Smooth muscle cell (in vitro differentiated cells): ENCODE data around the gene RCOR2. TPM values are rescaled to one million over a fixed set of nuclear protein-coding genes. Genes with fewer than 3 reads are reported as not detected.

ENCODE experiments used
- DNase-seq: peaks from one replicate; lab custom pipeline; 2025; ENCODE audit not compliant: unreplicated experiment; lab: John Stamatoyannopoulos, UW
- H2AFZ ChIP-seq: fragments of 200-600 bp; sonication (generic); 2 replicates; pipeline ENCODE4 v1.6.0; 2016; ENCODE audit warnings: antibody characterized with exemption, low read depth, mild to moderate bottlenecking
- H3F3A ChIP-seq: fragments of 200-600 bp; sonication (generic); 2 replicates; pipeline ENCODE4 v1.6.0; 2017; ENCODE audit warnings: antibody characterized with exemption, low read depth
- H3K27ac ChIP-seq: fragments of 200-600 bp; sonication (generic); 2 replicates; pipeline ENCODE4 v1.5.1; 2016; ENCODE audit warnings: low read depth, mild to moderate bottlenecking
- H3K27me3 ChIP-seq: fragments of 200-600 bp; sonication (generic); 2 replicates; pipeline ENCODE4 v1.6.1; 2016; ENCODE audit warnings: low read depth, mild to moderate bottlenecking
- H3K36me3 ChIP-seq: fragments of 200-600 bp; sonication (generic); 2 replicates; pipeline ENCODE4 v1.5.1; 2016; ENCODE audit warnings: low read depth
- H3K4me1 ChIP-seq: fragments of 200-600 bp; sonication (generic); 2 replicates; pipeline ENCODE4 v1.5.1; 2016; ENCODE audit warnings: low read depth
- H3K4me2 ChIP-seq: fragments of 200-600 bp; sonication (generic); 2 replicates; pipeline ENCODE4 v1.6.0; 2016; ENCODE audit warnings: mild to moderate bottlenecking
- H3K4me3 ChIP-seq: fragments of 200-600 bp; sonication (generic); 2 replicates; pipeline ENCODE4 v1.5.1; 2016; ENCODE audit warnings: mild to moderate bottlenecking
- H3K79me2 ChIP-seq: fragments of 200-600 bp; sonication (generic); 2 replicates; pipeline ENCODE4 v1.6.0; 2016; ENCODE audit warnings: low read depth, mild to moderate bottlenecking
- H3K9ac ChIP-seq: fragments of 200-600 bp; sonication (generic); 2 replicates; pipeline ENCODE4 v1.6.0; 2016; ENCODE audit warnings: low read depth
- H3K9me3 ChIP-seq: fragments of 200-600 bp; sonication (generic); replicated peaks from 2 replicates; pipeline ENCODE4 v1.5.1; 2016; ENCODE audit warnings: low read depth
- H4K20me1 ChIP-seq: fragments of 200-600 bp; sonication (generic); 2 replicates; pipeline ENCODE4 v1.6.0; 2016; ENCODE audit warnings: low read depth
- WGBS: methylation state at CpG from one replicate; pipeline ENCODE4 v1.1.7; 2016; ENCODE audit warnings: low lambda C conversion rate; 5-methylcytosine and 5-hydroxymethylcytosine counted together
- polyA plus RNA-seq: library from polyadenylated mRNA; unstranded; fragments of >200 nt; fragmentation: Nextera tagmentation; extraction: Ambion mirVana; gene quantifications from 2 replicates; pipeline ENCODE4 v1.2.1, GENCODE V29; 2016
- total RNA-seq: library from RNA; depleted of rRNA; stranded (reverse); fragments of >200 nt; gene quantifications from 2 replicates; pipeline ENCODE4 v1.2.3, GENCODE V29; 2014
- TF ChIP-seq, protein P1 (sequence below): fragments of 200-600 bp; sonication (generic); IDR thresholded peaks from 2 replicates; pipeline ENCODE4 v1.5.1; 2017; ENCODE audit warnings: borderline replicate concordance, mild to moderate bottlenecking, antibody characterized with exemption; ENCODE audit not compliant: insufficient read depth, poor library complexity, severe bottlenecking

Gene RCOR2
- total and polyA plus RNA-seq, 2 experiments from 2014 or later, result 8.5 to 8.7 TPM

DNA sequence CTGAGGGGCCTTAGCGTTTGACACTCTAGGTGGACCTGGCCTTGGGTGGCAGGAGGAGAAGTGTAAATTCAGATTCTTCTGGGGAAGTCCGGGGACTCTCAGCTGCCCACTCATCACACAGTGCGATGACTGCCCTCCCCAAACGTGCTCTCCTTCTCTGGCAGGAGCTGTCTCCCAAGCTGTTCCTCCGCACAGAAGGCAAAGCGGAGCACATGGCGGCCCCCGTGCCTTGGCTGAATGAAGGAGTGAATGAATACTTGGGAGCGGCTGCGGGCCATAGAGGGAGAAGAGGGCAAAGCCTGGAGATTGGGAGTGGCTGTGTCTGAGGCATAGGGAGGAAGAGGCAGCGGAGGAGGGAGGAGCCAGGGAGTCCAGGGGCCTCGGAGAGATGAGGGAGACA lies 14.9 kb upstream of the RCOR2 start:
- no peak overlapping the region for H3K4me3 ChIP-seq
- H3K36me3 ChIP-seq, result no peaks in the 10 kb centered on the region
- H3K9ac ChIP-seq, result no peak overlapping the region
- H2AFZ ChIP-seq, result no peak overlapping the region
- TF ChIP-seq, protein P1, sequence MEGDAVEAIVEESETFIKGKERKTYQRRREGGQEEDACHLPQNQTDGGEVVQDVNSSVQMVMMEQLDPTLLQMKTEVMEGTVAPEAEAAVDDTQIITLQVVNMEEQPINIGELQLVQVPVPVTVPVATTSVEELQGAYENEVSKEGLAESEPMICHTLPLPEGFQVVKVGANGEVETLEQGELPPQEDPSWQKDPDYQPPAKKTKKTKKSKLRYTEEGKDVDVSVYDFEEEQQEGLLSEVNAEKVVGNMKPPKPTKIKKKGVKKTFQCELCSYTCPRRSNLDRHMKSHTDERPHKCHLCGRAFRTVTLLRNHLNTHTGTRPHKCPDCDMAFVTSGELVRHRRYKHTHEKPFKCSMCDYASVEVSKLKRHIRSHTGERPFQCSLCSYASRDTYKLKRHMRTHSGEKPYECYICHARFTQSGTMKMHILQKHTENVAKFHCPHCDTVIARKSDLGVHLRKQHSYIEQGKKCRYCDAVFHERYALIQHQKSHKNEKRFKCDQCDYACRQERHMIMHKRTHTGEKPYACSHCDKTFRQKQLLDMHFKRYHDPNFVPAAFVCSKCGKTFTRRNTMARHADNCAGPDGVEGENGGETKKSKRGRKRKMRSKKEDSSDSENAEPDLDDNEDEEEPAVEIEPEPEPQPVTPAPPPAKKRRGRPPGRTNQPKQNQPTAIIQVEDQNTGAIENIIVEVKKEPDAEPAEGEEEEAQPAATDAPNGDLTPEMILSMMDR, result no peak
- H4K20me1 ChIP-seq, result no peaks in the 10 kb centered on the region
- no peaks in the 10 kb centered on the region for H3F3A ChIP-seq
- H3K79me2 ChIP-seq, result no peaks in the 10 kb centered on the region
- DNase-seq, result no peak
- no peak overlapping the region for H3K4me2 ChIP-seq
- no peak overlapping the region for H3K27ac ChIP-seq
- no peaks in the 10 kb centered on the region for H3K9me3 ChIP-seq
- no peaks in the 10 kb centered on the region for H3K27me3 ChIP-seq
- H3K4me1 ChIP-seq, result no peaks in the 10 kb centered on the region
- WGBS, result 85% methylated on average over 12 of the region's 12 CpGs

DNA sequence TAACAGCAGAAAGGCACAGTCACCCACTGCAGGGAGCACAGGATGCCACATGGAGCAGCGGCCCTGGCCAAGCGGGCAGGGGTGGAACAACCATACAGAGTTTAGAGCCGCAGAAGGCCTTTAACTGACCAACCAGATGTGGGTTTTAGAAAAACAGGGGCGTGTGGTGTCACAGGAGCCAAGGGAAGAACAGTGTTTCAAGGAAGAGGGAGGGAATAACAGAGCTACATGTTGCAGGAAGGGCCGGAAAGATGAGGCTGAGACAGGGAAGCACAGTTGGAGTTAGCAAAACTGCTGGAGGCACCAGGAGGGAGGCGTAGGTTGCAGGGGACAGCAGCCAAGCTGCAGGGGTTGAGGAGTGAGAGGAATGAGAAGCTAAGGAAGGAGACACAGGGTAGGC lies 14.1 kb upstream of the RCOR2 start:
- Histone ChIP-seq H3K79me2 (no peaks in the 10 kb centered on the region), H3K4me3 (no peak overlapping the region), H3F3A (no peaks in the 10 kb centered on the region), H4K20me1 (no peaks in the 10 kb centered on the region), H3K9me3 (no peaks in the 10 kb centered on the region), H3K36me3 (no peaks in the 10 kb centered on the region), H3K4me2 (no peak overlapping the region), H3K4me1 (no peaks in the 10 kb centered on the region), H3K27ac (no peak overlapping the region), H3K27me3 (no peaks in the 10 kb centered on the region), H2AFZ (no peak overlapping the region), H3K9ac (no peak overlapping the region)
- no peak for DNase-seq
- 86% methylated on average over 6 of the region's 6 CpGs for WGBS
- TF ChIP-seq, protein P1, result no peak

DNA sequence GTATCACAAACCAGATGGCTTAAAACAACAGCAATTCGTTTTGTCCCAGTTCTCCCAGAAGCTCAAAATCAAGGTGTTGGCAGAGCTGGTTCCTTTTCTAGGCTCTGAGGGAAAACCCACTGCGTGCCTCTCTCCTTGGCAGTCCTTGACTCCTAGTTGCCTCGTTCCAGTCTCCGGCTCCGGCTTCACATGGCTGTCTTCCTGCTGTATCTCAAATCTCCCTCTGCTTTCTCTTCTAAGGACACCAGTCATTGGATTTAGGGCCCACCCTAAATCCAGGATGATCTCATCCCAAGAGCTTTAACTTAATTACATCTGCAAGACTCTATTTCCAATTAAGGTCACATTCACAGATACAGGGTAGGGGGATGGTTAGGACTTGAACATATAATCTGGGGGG lies 12.7 kb upstream of the RCOR2 start:
- Histone ChIP-seq H2AFZ (no peak overlapping the region), H3K4me1 (no peaks in the 10 kb centered on the region), H3K79me2 (no peaks in the 10 kb centered on the region), H3F3A (no peaks in the 10 kb centered on the region), H4K20me1 (no peaks in the 10 kb centered on the region), H3K4me3 (no peak overlapping the region), H3K36me3 (no peaks in the 10 kb centered on the region), H3K9ac (no peak overlapping the region), H3K4me2 (no peak overlapping the region), H3K27me3 (no peaks in the 10 kb centered on the region), H3K27ac (no peak overlapping the region), H3K9me3 (no peaks in the 10 kb centered on the region)
- WGBS, result 89% methylated on average over 5 of the region's 5 CpGs
- DNase-seq, result no peak
- TF ChIP-seq, protein P1, result no peak

DNA sequence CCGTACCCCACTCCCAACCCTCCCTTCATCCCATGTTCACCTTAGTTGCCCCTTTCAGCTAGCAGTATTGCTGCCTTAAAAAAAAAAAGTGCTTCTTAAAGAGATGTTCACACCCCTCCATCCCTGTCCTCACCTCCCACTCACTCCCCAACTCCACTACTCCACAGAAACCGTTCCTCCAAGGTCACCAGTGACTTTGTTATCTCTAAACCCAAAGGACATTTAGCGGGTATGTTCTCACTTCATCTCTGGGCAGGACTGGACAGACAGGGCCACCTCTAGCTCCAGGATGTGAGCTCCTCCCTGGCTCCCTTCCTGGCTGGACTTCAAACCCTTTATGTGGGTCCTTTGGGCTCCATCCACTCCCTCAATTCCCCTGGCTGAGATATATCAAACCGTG lies 6.4 kb upstream of the RCOR2 start:
- no peak overlapping the region for H3K27ac ChIP-seq
- no peaks in the 10 kb centered on the region for H3K36me3 ChIP-seq
- H3K4me2 ChIP-seq, result no peak overlapping the region
- no peak for DNase-seq
- no peaks in the 10 kb centered on the region for H4K20me1 ChIP-seq
- no peaks in the 10 kb centered on the region for H3K27me3 ChIP-seq
- peaks cover 28% of the 10 kb centered on the region for H3K4me1 ChIP-seq
- WGBS, result 82% methylated on average over 4 of the region's 4 CpGs
- H3F3A ChIP-seq, result no peaks in the 10 kb centered on the region
- H3K4me3 ChIP-seq, result no peak overlapping the region
- no peak overlapping the region for H2AFZ ChIP-seq
- H3K9me3 ChIP-seq, result no peaks in the 10 kb centered on the region
- no peaks in the 10 kb centered on the region for H3K79me2 ChIP-seq
- H3K9ac ChIP-seq, result no peak overlapping the region
- TF ChIP-seq, protein P1, result no peak
